IPS-18c (cell line): ENCODE data around the gene FXYD6.

Experiments
- H3K4me3 ChIP-seq: 2 replicates; pipeline ENCODE4 v1.7.0; 2013; ENCODE audit warnings: low read depth, mild to moderate bottlenecking, low read length, moderate library complexity; ENCODE audit not compliant: insufficient read depth
- H3K9me3 ChIP-seq: one replicate; pipeline ENCODE4 v1.6.1; 2013; ENCODE audit warnings: mild to moderate bottlenecking, low read length, moderate library complexity; ENCODE audit not compliant: control insufficient read depth, insufficient read depth

The FXYD6 gene

GRCh38 chr11:117830674-117831351 is 45.6 kb downstream of the FXYD6 start:
- H3K4me3 ChIP-seq: no peak overlapping the region
- no peaks in the 10 kb centered on the region for H3K9me3 ChIP-seq

GRCh38 chr11:117830072-117830471 is 46.4 kb downstream of the FXYD6 start:
- H3K4me3 ChIP-seq: no peak overlapping the region
- H3K9me3 ChIP-seq: no peaks in the 10 kb centered on the region

GRCh38 chr11:117829369-117829725 is 47.1 kb downstream of the FXYD6 start:
- Histone ChIP-seq H3K9me3 (no peaks in the 10 kb centered on the region), H3K4me3 (no peak overlapping the region)

GRCh38 chr11:117828611-117829368 is 47.7 kb downstream of the FXYD6 start:
- Histone ChIP-seq H3K4me3 (no peak overlapping the region), H3K9me3 (no peaks in the 10 kb centered on the region)

DNA sequence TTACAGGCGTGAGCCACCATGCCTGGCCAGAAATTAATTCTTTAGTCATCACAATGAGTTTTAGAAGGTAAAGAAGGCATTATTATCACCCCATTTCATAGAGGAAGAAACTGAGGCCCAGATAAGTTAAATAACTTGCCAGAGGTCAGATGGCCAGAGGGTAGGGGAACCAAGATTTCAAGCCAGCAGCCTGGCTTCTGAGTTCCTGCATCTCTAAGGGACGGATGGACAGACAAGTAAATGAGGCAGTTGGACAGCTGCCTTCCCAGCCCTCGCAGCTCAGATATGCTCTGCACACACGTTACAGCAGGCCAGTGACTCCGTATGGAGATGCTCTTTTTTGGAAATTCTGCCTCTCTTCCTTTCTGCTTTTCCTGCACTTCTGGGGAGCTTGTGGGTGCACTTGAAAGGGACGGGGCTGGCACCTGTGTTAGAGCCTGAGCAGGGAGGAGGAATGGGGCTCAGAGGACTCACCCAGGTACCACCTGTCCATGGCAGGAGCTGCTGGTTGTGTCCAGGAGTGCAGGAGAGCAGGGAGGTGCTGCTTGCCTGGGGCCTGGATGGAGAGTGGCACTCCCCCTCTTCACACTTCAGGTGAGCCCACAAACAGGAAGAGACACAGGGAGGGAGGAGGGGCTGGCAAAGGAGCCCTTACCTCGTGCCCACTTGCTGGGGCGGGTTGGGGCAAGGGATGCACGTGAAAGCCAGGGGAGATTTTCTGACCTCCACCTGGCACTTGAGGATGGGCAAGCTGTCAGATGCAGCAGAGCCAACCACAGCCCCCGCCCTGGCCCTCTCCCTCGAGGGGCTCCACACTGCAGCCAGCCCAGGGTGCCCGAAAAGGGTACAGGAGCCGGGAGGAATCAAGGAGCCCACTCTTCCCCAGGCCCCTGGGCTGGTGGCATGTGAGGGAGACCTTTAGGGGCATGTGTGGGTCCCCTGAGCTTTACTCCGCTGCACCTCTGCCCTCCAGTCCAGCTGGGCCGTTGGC is 48.6 kb downstream of the FXYD6 start:
- no peaks in the 10 kb centered on the region for H3K9me3 ChIP-seq
- no peak overlapping the region for H3K4me3 ChIP-seq

DNA sequence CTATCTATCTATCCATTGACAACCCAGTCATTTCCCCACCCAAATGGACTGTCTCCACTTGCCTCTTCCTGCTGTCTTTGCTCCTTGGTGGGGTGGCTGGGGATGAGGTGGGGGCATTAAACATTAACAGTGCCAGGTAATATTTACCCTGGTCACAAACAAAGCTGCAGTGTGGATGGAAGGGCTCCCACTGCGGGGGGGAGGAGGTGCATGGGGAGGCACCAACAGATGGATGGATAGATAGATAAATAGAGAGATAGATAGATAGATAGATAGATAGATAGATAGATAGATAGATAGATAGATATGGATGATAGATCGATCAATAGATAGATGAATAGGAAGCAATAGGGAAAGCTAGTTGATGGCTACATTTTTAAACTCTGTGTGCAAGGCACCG is 49.6 kb downstream of the FXYD6 start:
- H3K4me3 ChIP-seq: no peak overlapping the region

DNA sequence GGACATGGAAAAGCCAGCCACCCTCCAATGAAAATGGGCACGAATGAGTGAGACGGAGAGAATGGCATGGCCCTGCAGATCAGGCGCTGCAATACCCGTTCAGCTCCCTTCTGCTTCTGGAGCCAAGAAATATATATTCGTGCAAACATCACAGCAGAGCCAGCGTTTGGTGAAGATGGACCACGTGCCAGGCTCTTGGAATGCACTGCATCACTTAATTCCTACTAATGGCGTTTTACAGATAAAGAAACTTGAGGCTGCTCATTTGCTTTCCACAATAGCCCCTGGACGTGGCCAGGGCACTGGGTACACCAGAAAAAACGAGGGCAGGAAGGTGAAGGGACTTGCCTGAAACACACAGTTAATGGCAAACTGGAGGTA is 50.3 kb downstream of the FXYD6 start:
- H3K4me3 ChIP-seq: no peak overlapping the region

More for the DNA sequence above, 49.6 kb downstream of the FXYD6 start:
- no peaks in the 10 kb centered on the region for H3K9me3 ChIP-seq

DNA sequence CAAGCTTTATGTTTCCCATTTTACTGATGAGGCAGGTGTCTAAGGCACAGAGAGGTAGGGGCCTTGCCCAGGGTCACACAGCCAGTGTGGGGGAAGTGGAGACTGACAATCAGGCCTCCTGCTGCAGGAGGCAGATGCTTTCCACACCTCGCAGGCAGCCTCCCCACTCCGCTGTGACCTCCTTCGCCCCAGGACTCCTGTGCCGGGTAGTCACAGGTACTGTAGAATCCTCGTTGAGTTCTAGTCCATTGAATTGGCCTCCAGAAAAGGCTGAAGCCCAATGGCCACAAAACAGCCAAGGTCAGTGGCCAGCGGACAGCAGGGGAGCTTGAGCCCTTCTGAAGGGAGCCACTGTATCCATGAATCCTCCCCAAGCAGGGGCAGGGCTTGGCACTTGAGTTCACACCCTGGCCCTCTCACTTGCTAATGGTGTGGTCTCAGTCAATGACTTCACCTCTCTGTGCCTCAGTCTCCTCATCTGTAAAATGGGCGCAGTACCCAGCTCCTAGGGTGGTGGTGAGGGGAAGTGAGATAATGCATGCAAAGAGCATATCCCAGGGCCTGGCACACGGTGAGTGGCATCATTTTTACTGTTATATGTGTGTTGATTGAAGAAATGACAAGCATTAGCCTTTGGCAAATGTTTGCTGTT is 50.8 kb downstream of the FXYD6 start:
- no peaks in the 10 kb centered on the region for H3K9me3 ChIP-seq
- H3K4me3 ChIP-seq: no peak overlapping the region

More for the DNA sequence above, 50.3 kb downstream of the FXYD6 start:
- no peaks in the 10 kb centered on the region for H3K9me3 ChIP-seq

DNA sequence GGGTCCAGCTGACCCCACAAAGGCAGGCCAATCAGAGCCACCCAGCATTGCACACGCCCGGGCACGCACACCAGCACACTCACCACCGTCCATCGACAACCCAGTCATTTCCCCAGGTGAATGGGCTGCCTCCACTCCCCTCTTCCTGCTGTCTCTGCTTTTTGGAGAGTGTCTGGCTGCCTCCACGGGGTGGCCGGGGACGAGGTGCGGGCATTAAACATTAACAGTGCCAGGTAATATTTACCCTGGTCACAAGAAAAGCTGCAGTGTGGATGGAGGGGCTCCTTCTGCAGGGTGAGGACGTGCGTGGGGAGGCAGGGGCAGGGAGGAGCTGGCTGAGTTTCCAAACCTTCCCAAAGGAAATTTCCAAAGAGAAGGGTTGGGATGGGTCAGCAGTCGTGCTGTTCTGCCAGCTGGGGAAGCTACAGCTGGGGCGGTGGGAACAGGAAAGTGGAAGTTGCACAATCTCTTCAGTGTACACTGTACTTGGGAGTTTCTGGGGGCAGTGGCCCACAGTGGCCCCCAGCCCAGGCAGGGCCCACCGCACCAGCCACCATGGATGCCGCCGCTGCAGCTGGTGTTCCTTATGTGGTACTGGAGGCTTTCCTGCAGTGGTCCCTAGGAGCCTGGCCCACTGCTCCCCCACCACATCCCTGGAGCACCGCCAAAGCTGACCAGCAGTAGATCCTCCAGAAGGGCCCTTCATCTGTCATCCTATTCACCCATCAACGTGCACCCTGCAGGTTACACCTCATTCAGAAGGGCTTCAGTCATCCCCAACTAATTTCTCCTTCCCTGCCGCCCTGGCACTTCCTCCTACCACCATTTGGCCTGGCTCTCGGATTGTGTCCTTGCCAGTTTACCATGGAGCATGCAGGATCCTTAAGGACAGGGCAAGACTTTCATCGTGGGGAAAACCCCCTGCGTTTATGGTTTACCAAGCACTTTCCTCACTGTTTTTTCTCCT is 51.6 kb downstream of the FXYD6 start, which contains the start of gene FXYD2:
Gene FXYD2, minus strand, starts transcription at position 174 of the 967 bp plus-strand sequence. Its CDS starts 66 bp downstream, at position 108.
- no peak within 1 kb of the TSS for H3K4me3 ChIP-seq

DNA sequence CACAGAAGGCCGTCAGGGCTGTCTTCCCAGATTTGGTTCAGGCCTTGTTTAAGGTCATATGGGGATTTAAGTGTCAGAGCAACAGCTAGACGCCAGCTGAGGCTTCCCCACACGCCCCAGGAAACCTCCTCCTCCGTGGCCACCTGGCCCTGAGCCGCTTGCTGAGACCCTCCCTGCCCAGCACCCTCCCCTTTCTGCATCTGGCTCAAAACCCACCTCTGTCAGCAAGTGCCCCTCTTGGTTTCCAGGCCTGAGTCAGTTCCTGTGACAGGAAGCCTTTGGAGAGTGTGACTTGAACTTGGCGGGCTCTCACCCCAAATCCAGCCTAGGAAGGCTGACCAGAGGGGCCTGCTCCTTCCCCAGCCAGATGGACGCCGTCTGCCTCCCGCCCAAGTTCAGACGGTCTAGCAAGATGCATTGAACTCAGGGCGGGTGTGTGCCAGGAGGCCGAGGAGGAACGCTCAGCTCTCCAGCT is 52.5 kb downstream of the FXYD6 start:
- H3K4me3 ChIP-seq: no peak overlapping the region

More for the DNA sequence above, 51.6 kb downstream of the FXYD6 start, which contains the start of gene FXYD2:
- H3K9me3 ChIP-seq: no peaks in the 10 kb centered on the region

DNA sequence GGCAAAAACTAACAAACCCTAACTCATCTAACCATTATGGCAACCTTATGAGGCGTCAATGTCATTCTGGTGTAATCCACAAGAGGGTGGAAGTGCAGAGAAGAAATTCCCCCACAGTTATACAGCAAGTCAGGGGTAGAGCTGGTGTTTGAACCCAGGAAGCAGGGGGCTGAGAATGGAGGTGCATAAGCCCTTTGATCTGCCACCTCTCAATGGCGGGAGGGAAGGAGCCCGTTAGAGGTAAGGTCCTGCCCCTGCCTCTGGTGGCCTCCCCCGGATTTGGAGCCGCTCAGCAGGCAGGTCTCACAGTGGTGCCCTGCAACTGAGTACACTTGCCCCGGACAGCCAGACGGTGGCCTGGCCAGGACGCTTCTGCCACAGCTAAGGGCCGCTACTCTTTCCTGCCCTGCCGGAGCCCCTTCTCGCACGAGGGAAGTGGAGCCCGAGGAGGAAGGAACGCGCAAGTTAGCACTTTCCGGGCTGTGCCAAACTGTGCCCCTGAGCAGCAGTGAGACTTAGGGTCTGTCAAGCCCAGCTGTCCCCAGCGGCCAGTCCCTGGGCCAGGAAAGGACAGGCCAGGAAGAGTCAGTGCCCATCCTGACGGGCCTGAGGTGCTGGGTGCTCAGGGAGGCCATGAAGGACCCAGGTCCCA is 53.0 kb downstream of the FXYD6 start:
- no peak overlapping the region for H3K4me3 ChIP-seq
- no peaks in the 10 kb centered on the region for H3K9me3 ChIP-seq

More for the DNA sequence above, 52.5 kb downstream of the FXYD6 start:
- no peaks in the 10 kb centered on the region for H3K9me3 ChIP-seq

DNA sequence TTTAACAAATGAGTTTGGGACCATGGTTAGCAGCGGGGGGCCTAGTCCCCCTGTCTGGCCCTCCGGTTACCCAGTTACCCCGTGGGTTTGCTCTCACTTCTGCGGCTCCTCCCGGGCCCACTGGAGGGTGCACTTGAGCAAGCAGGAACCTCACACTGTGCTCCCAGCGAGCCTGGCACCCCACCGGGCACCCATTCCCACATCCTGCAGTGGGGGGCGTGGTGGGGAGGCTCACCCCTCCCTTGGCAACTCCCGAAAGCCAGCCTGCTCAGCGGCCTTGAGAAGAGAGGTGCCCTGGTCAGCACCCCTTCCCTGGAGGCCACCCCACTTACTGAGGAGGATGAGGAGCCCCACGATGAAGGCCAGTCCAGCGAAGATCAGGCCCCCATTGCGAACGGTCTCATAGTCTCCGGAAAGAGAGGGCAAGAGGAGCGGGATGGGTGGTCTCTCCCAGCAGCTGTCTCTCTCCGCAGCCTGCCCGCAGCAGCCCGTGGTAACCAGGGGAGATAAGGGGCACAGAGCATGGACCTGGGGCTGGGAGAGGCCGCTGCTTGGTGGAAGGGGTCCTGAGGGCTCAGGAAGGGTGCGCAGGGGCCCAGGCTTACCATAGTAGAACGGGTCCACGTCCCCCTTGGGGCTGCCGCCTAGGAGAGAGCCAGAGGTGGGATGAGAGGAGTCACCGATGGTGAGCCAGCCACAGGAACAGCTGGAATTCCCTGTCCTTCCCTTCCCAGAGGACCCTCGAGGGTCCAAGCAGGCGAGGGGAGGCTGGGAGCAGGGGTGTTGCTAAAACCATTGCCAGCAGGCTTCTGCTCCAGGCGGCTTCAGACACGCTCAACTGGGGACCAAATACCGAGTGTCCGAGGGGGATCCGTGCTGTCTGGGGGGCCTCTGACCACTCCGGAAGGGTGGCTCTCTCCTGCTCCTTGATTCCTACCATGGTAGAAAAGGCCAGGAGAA is 54.1 kb downstream of the FXYD6 start:
- Histone ChIP-seq H3K9me3 (no peaks in the 10 kb centered on the region), H3K4me3 (no peak overlapping the region)

- no peak overlapping the region for H3K4me3 ChIP-seq
- H3K9me3 ChIP-seq: no peaks in the 10 kb centered on the region
Measured at GRCh38 chr11:117821431-117821830, 55.0 kb downstream of the FXYD6 start.

GRCh38 chr11:117820516-117820915 is 55.9 kb downstream of the FXYD6 start:
- no peaks in the 10 kb centered on the region for H3K9me3 ChIP-seq
- H3K4me3 ChIP-seq: no peak overlapping the region
